ENCODE data around the gene ARSG. TPM values are rescaled to one million over a fixed set of nuclear protein-coding genes. Genes with fewer than 3 reads are reported as not detected.

The ARSG gene
- total and polyA plus RNA-seq, 2 of the 8 experiments (the other 6 are each of a cell fraction or from before 2014, with no cell fraction given): 3.3 to 4.0 TPM

DNA sequence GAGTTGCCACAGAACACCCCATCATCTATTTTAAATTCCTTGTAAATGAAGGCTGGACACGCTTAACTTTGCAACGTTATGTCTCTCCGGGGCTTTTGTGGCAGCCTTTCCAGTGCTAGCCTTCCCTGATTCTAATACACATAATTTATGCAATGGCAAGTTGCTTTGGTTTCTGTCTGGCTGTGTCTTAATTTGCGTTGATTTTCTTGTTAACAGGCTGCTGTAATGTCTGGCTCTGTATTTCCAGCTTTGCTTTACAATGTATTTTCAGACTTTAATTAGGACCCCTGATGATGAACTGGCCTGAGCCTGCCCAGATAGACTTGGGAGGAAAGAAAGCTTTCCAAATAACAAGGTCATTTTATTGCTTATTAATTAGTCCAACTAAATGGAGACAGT is 30.3 kb downstream of the ARSG start:
- Histone ChIP-seq H4K5ac (ENCODE audit: insufficient read length, low read depth, low read length) (no peak overlapping the region), H3K23ac (ENCODE audit: insufficient read length) (no peak overlapping the region), H3K36me3 (ENCODE audit: control insufficient read depth in 2 of 4, insufficient read depth in 4 of 4, low read length in 3 of 4) (no peaks in the 10 kb centered on the region), H3K23me2 (ENCODE audit: low read depth, low read length) (no peaks in the 10 kb centered on the region), H3K27me3 (replicated peaks in 1 of 4; ENCODE audit: control insufficient read depth in 3 of 4, extremely low read depth in 1 of 4, insufficient read depth in 3 of 4, low read length in 3 of 4) (no peaks in the 10 kb centered on the region; a peak in 1 of 7 replicates), H2BK5ac (ENCODE audit: low read depth, low read length) (no peak overlapping the region), H2BK15ac (ENCODE audit: low read length) (no peak overlapping the region), H3K9me3 (ENCODE audit: insufficient read depth in 2 of 2, low read depth in 1 of 2, low read length in 1 of 2) (peaks cover 0 to 4% of the 10 kb centered on the region in 2 experiments; a peak in 1 of 4 replicates), H3K4me3 (ENCODE audit: extremely low read depth in 1 of 4, insufficient read depth in 2 of 4, low read depth in 3 of 4, low read length in 4 of 4) (no peak overlapping the region), H3K27ac (ENCODE audit: low read depth, low read length) (no peak overlapping the region), H3K4ac (replicated peaks; ENCODE audit: insufficient read length, low read depth, low read length) (no peak overlapping the region), H2BK120ac (replicated peaks; ENCODE audit: low read depth, low read length) (no peak overlapping the region), H2AFZ (ENCODE audit: low read length) (no peak overlapping the region), H3K18ac (ENCODE audit: extremely low read depth, low read length) (no peak overlapping the region), H2BK12ac (ENCODE audit: low read depth, low read length) (no peak overlapping the region), H3K9ac (replicated peaks in 1 of 4; ENCODE audit: extremely low read depth in 1 of 4, low read depth in 3 of 4, low read length in 3 of 4) (no peak overlapping the region), H4K20me1 (replicated peaks in 1 of 2; ENCODE audit: control insufficient read depth in 1 of 2, insufficient read depth in 2 of 2, low read length in 2 of 2) (no peaks in the 10 kb centered on the region), H4K8ac (ENCODE audit: extremely low read depth, insufficient read depth, low read length) (no peak overlapping the region), H4K91ac (replicated peaks; ENCODE audit: insufficient read length, low read length) (no peak overlapping the region), H3K4me2 (ENCODE audit: insufficient read depth in 1 of 2, low read depth in 2 of 2, low read length in 2 of 2) (no peak overlapping the region), H3K14ac (ENCODE audit: insufficient read length) (no peak overlapping the region), H2BK20ac (ENCODE audit: low read length) (no peak overlapping the region), H3K79me1 (ENCODE audit: low read depth, low read length) (no peaks in the 10 kb centered on the region), H3K56ac (replicated peaks; ENCODE audit: insufficient read length, low read depth, low read length) (no peak overlapping the region), H2AK5ac (ENCODE audit: low read depth, low read length) (no peak overlapping the region), H3K4me1 (replicated peaks in 1 of 4; ENCODE audit: control insufficient read depth in 3 of 4, insufficient read depth in 4 of 4, low read length in 3 of 4) (peaks cover 0 to 7% (median 3%) of the 10 kb centered on the region in 4 experiments; a peak in 4 of 7 replicates), H3K79me2 (ENCODE audit: control insufficient read depth in 1 of 2, insufficient read depth in 2 of 2, low read length in 2 of 2) (no peaks in the 10 kb centered on the region)
- WGBS, 2 experiments (ENCODE audit: extremely low coverage in 1 of 2, insufficient coverage in 1 of 2, insufficient read length in 1 of 2, insufficient replicate concordance in 2 of 2, low coverage in 1 of 2, low lambda C conversion rate in 2 of 2, missing lambda C conversion rate in 1 of 2): 80% methylated on average over 4 of the region's 4 CpGs; no CpG with 5 or more reads in 1 of the 2 experiments
- DNase-seq (ENCODE audit: low read depth in 1 of 2, low spot score in 2 of 2) (no peak), FAIRE-seq (no peak)
- TF ChIP-seq TEAD4 (IDR thresholded peaks at IDR 0.05; ENCODE audit: low read depth, low read length) (no peak), CHD1 (IDR thresholded peaks at IDR 0.05; ENCODE audit: low read depth, low read length) (no peak), ASH2L (IDR thresholded peaks at IDR 0.05; ENCODE audit: low read length) (no peak), KDM1A (IDR thresholded peaks at IDR 0.05; ENCODE audit: borderline replicate concordance, low read length) (no peak), CBX8 (IDR thresholded peaks at IDR 0.05; ENCODE audit: borderline replicate concordance, low read depth, low read length) (no peak), SRF (IDR thresholded peaks at IDR 0.05; ENCODE audit: low read depth, low read length) (no peak), EZH2 (IDR thresholded peaks at IDR 0.05; ENCODE audit: low read depth, low read length, severe bottlenecking) (no peak), SP2 (IDR thresholded peaks at IDR 0.05; ENCODE audit: low read length) (no peak), SIX5 (IDR thresholded peaks at IDR 0.05; ENCODE audit: low read depth, low read length) (no peak), FOSL1 (IDR thresholded peaks at IDR 0.05; ENCODE audit: insufficient read depth, low read depth, low read length) (no peak), EP300 (IDR thresholded peaks at IDR 0.05; ENCODE audit: borderline replicate concordance in 1 of 2, low read depth in 2 of 2, low read length in 2 of 2) (no peak)
- ChIA-PET CTCF (ENCODE audit: partially characterized antibody) (interaction anchor here (0.8 to 2.7 kb wide), 4 partner anchors 11 to 77 kb away, joined by 3 to 13 read pairs (median 4); no protein-coding TSS in a partner anchor), POLR2A (ENCODE audit: partially characterized antibody) (interaction anchor here (0.7 to 1.3 kb wide), 2 partner anchors 12 to 45 kb away, joined by 3 read pairs; no protein-coding TSS in a partner anchor)

Data from H1 (cell line).